CD14-positive monocyte (primary cell): ENCODE results near the gene SOX5. TPM values are rescaled to one million over a fixed set of nuclear protein-coding genes. Genes with fewer than 3 reads are reported as not detected.

Experiments used
- DNase-seq, 3 donors: peaks; one replicate each; pipeline ENCODE4 v3.0.0-alpha.2; 2011 to 2022
- H2AFZ ChIP-seq: 2 replicates; pipeline ENCODE4 v1.6.0; 2012; ENCODE audit warnings: mild to moderate bottlenecking, low read depth, low read length, inconsistent platforms; ENCODE audit not compliant: insufficient read depth, poor library complexity, severe bottlenecking
- H3K27ac ChIP-seq, 2 donors: 1 replicate in 1 of 2; 2 replicates in 1 of 2; pipeline ENCODE4 v1.5.1; 2012 to 2013; ENCODE audit warnings: low read length in 2 of 2, control low read depth in 1 of 2, inconsistent platforms in 1 of 2, low read depth in 1 of 2, mild to moderate bottlenecking in 1 of 2
- H3K27me3 ChIP-seq, 2 donors: one replicate each; pipeline versions ENCODE4 v1.6.0 to v1.6.1; 2011 to 2013; ENCODE audit warnings: low read length in 2 of 2; ENCODE audit not compliant: control insufficient read depth in 2 of 2, insufficient read depth in 2 of 2
- H3K36me3 ChIP-seq, 2 donors: replicated peaks in 1 of 2; 1 replicate in 1 of 2; 2 replicates in 1 of 2; pipeline versions ENCODE4 v1.5.1 to v1.6.1; 2012 to 2013; ENCODE audit warnings: low read length in 2 of 2, control low read depth in 1 of 2, inconsistent platforms in 1 of 2, mild to moderate bottlenecking in 1 of 2; ENCODE audit not compliant: insufficient read depth in 2 of 2, control insufficient read depth in 1 of 2
- H3K4me1 ChIP-seq, 2 donors: 1 replicate in 1 of 2; 2 replicates in 1 of 2; pipeline versions ENCODE4 v1.5.1 to v1.6.1; 2012 to 2013; ENCODE audit warnings: low read length in 2 of 2, control low read depth in 1 of 2, inconsistent platforms in 1 of 2, mild to moderate bottlenecking in 1 of 2, moderate library complexity in 1 of 2; ENCODE audit not compliant: insufficient read depth in 2 of 2, control insufficient read depth in 1 of 2
- H3K4me2 ChIP-seq: replicated peaks from 2 replicates; pipeline ENCODE3; 2012; ENCODE audit warnings: low read length, moderate library complexity, mild to moderate bottlenecking; ENCODE audit not compliant: poor library complexity, severe bottlenecking; ENCODE audit errors: extremely low read depth
- H3K4me3 ChIP-seq, 3 experiments: fragments of 200-600 bp in 1 of 3; sonication (generic) in 1 of 3; replicated peaks in 1 of 3; 1 replicate in 2 of 3; 2 replicates in 1 of 3; pipeline ENCODE4 v1.5.1; 2011 to 2013; ENCODE audit warnings: low read length in 3 of 3, mild to moderate bottlenecking in 3 of 3, control low read depth in 2 of 3, low read depth in 2 of 3, inconsistent platforms in 1 of 3, moderate library complexity in 1 of 3
- H3K79me2 ChIP-seq: 2 replicates; pipeline ENCODE4 v1.6.0; 2012; ENCODE audit warnings: mild to moderate bottlenecking, control low read depth, inconsistent platforms, low read length, moderate library complexity; ENCODE audit not compliant: insufficient read depth
- H3K9ac ChIP-seq: 2 replicates; pipeline ENCODE4 v1.6.0; 2017; ENCODE audit warnings: low read length, mild to moderate bottlenecking; ENCODE audit not compliant: insufficient read depth, poor library complexity, severe bottlenecking
- H3K9me3 ChIP-seq, 2 donors: replicated peaks in 1 of 2; 1 replicate in 1 of 2; 2 replicates in 1 of 2; pipeline versions ENCODE4 v1.5.1 to v1.6.1; 2012 to 2013; ENCODE audit warnings: low read length in 2 of 2, control low read depth in 1 of 2; ENCODE audit not compliant: control insufficient read depth in 1 of 2, insufficient read depth in 1 of 2
- H4K20me1 ChIP-seq: 2 replicates; pipeline ENCODE4 v1.6.0; 2012; ENCODE audit warnings: mild to moderate bottlenecking, low read length, control low read depth, moderate library complexity; ENCODE audit not compliant: insufficient read depth
- H3K27ac Mint-ChIP-seq, 7 donors: one replicate each; pipeline ENCODE4 v1.8.0; 2020; ENCODE audit warnings: mild to moderate bottlenecking in 7 of 7, mixed read lengths in 7 of 7, moderate library complexity in 6 of 7, inconsistent platforms in 2 of 7
- H3K27me3 Mint-ChIP-seq, 3 donors: one replicate each; pipeline ENCODE4 v1.8.0; 2021 to 2022; ENCODE audit warnings: low read depth in 3 of 3, mild to moderate bottlenecking in 3 of 3, mixed read lengths in 3 of 3, moderate library complexity in 3 of 3, inconsistent platforms in 1 of 3
- H3K36me3 Mint-ChIP-seq, 2 donors: one replicate each; pipeline ENCODE4 v1.8.0; 2020; ENCODE audit warnings: mixed read lengths in 2 of 2, inconsistent platforms in 1 of 2, mild to moderate bottlenecking in 1 of 2
- H3K4me1 Mint-ChIP-seq: one replicate; pipeline ENCODE4 v1.8.0; 2020; ENCODE audit warnings: mild to moderate bottlenecking, mixed read lengths
- H3K4me3 Mint-ChIP-seq, 2 donors: one replicate each; pipeline ENCODE4 v1.8.0; 2020; ENCODE audit warnings: mild to moderate bottlenecking in 2 of 2, mixed read lengths in 2 of 2, moderate library complexity in 1 of 2
- H3K9me3 Mint-ChIP-seq, 7 donors: one replicate each; pipeline ENCODE4 v1.8.0; 2020 to 2022; ENCODE audit warnings: mixed read lengths in 7 of 7, mild to moderate bottlenecking in 6 of 7, moderate library complexity in 6 of 7, inconsistent platforms in 2 of 7
- WGBS: methylation state at CpG from one replicate; pipeline ENCODE4 v1.1.5; 2013; ENCODE audit warnings: missing lambda C conversion rate; ENCODE audit not compliant: insufficient coverage; 5-methylcytosine and 5-hydroxymethylcytosine counted together
- intact Hi-C, 2 donors: fragments of 100-400 bp; cut with micrococcal nuclease; formaldehyde crosslinking; loops; one replicate each; pipeline versions ENCODE4 v1.15.0 to v1.15.1; 2023
- polyA plus RNA-seq, 3 donors: library from polyadenylated mRNA; depleted of rRNA in 1 of 3; unstranded in 2 of 3; stranded (reverse) in 1 of 3; fragments of 300-500 nt in 2 of 3; fragments of >200 nt in 1 of 3; fragmentation: Illumina TruSeq in 2 of 3; gene quantifications; 1 replicate in 2 of 3; 2 replicates in 1 of 3; pipeline ENCODE4 v1.2.3, GENCODE V29; 2012 to 2021
- TF ChIP-seq, protein P1 (sequence below): fragments of 200-600 bp; IDR thresholded peaks from one replicate; pipeline ENCODE4 v1.8.0; 2022; ENCODE audit warnings: antibody characterized with exemption, mild to moderate bottlenecking

The SOX5 gene
- polyA plus RNA-seq, 3 donors, result not detected

DNA sequence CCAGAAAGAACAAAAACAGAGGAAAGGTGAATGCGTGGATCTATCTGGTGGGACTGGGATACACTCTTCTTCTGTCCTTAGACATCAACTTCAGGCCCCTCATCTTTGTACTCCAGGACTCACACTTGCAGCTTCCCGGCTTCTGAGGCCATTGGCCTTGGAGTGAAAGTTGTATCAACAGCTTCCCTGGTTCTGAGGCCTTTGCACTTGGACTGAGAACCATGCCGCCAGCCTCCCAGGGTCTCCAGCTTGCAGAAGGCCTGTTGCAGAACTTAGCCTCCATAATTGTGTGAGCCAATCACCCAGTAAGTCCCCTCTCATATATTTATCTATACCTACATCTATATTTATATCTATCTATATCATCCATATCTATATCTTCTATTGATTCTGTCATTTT lies 218.4 kb downstream of the SOX5 start:
- 100% methylated on average over 2 of the region's 3 CpGs for WGBS
- H3K36me3 ChIP-seq, result no peaks in the 10 kb centered on the region
- H3K9ac ChIP-seq, result no peak overlapping the region
- TF ChIP-seq, protein P1, sequence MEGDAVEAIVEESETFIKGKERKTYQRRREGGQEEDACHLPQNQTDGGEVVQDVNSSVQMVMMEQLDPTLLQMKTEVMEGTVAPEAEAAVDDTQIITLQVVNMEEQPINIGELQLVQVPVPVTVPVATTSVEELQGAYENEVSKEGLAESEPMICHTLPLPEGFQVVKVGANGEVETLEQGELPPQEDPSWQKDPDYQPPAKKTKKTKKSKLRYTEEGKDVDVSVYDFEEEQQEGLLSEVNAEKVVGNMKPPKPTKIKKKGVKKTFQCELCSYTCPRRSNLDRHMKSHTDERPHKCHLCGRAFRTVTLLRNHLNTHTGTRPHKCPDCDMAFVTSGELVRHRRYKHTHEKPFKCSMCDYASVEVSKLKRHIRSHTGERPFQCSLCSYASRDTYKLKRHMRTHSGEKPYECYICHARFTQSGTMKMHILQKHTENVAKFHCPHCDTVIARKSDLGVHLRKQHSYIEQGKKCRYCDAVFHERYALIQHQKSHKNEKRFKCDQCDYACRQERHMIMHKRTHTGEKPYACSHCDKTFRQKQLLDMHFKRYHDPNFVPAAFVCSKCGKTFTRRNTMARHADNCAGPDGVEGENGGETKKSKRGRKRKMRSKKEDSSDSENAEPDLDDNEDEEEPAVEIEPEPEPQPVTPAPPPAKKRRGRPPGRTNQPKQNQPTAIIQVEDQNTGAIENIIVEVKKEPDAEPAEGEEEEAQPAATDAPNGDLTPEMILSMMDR, result no peak
- H3K4me1 Mint-ChIP-seq, result no peaks in the 10 kb centered on the region
- intact Hi-C loops, result no loop called here
- H3K4me3 Mint-ChIP-seq, result no peak overlapping the region
- H3K36me3 Mint-ChIP-seq, result no peaks in the 10 kb centered on the region
- H3K27ac Mint-ChIP-seq, result no peak overlapping the region
- no peak for DNase-seq
- no peak overlapping the region for H3K27ac ChIP-seq
- no peaks in the 10 kb centered on the region for H3K27me3 ChIP-seq
- H3K9me3 ChIP-seq, result peaks cover 0 to under 1% of the 10 kb centered on the region in 2 donors
- no peak overlapping the region for H3K4me2 ChIP-seq
- no peak overlapping the region for H3K4me3 ChIP-seq
- peaks cover 0 to 3% (median 1%) of the 10 kb centered on the region in 7 donors for H3K9me3 Mint-ChIP-seq
- H2AFZ ChIP-seq, result no peak overlapping the region
- no peaks in the 10 kb centered on the region for H4K20me1 ChIP-seq
- H3K4me1 ChIP-seq, result no peaks in the 10 kb centered on the region
- H3K27me3 Mint-ChIP-seq, result no peaks in the 10 kb centered on the region
- H3K79me2 ChIP-seq, result no peaks in the 10 kb centered on the region

GRCh38 chr12:23729359-23729758 lies 220.1 kb downstream of the SOX5 start:
- Histone ChIP-seq H4K20me1 (no peaks in the 10 kb centered on the region), H3K4me3 (no peak overlapping the region), H3K9ac (no peak overlapping the region), H3K27ac (no peak overlapping the region), H2AFZ (no peak overlapping the region), H3K36me3 (no peaks in the 10 kb centered on the region), H3K79me2 (no peaks in the 10 kb centered on the region), H3K4me1 (no peaks in the 10 kb centered on the region), H3K9me3 (no peaks in the 10 kb centered on the region), H3K27me3 (no peaks in the 10 kb centered on the region), H3K4me2 (no peak overlapping the region)
- H3K4me3 Mint-ChIP-seq, result no peak overlapping the region
- no peaks in the 10 kb centered on the region for H3K4me1 Mint-ChIP-seq
- DNase-seq, result no peak
- no peak overlapping the region for H3K27ac Mint-ChIP-seq
- TF ChIP-seq, protein P1, result no peak
- peaks cover 0 to 4% (median 1%) of the 10 kb centered on the region in 7 donors for H3K9me3 Mint-ChIP-seq
- H3K36me3 Mint-ChIP-seq, result no peaks in the 10 kb centered on the region
- no peaks in the 10 kb centered on the region for H3K27me3 Mint-ChIP-seq
- intact Hi-C loops, result no loop called here
